HT1080 (cell line): ENCODE results near the gene LHFPL6. TPM values are rescaled to one million over a fixed set of nuclear protein-coding genes. Genes with fewer than 3 reads are reported as not detected.

Experiments used
- DNase-seq: peaks from one replicate; pipeline ENCODE4 v3.0.0-alpha.2; 2015; ENCODE audit warnings: low read depth
- total RNA-seq: library from RNA; depleted of rRNA; stranded (reverse); fragments of >200 nt; shearing (Covaris generic); gene quantifications from 2 replicates; pipeline ENCODE4 v1.2.3, GENCODE V29; 2014; rRNA removed

Gene LHFPL6
- total RNA-seq, 1 experiment from 2014 or later: 17.8 TPM

DNA sequence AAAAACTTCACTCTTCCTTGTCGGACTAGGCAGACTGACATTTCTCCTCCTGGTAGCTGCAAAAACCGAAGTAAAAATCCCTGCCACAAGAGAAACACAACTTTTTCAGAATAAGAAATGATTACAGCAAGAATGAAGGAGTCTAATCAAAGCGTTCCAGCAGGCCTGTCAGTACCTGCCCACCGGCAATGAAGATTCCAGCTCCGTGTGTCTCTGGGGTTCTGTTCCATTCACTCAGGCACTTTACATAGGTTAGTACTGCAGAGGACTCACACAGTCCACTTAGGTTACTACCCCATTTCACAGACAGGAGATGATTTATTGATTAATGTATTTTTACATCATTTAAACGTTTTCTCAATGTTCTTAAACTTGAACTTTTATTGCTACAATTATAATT lies 289.3 kb downstream of the LHFPL6 start:
- no peak for DNase-seq

DNA sequence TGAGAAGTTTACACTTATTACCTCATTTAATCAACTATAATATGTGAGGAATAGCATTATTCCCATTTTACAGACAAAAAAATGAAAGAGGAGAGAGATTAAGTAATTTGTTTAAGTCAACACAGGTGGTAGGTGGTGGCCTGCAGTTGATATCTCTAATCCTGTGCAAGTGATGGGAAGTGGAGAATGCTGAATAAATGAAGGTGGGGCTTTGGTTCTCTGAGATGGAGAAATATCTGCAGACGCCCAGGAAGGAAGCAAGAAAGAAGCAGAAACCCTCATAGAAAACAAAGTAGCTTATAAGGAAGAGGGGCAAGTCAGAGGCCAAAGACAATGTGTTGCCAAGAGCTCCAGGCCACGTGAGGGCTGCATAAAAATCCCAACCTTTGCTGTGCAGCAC lies 290.4 kb downstream of the LHFPL6 start:
- DNase-seq: no peak

DNA sequence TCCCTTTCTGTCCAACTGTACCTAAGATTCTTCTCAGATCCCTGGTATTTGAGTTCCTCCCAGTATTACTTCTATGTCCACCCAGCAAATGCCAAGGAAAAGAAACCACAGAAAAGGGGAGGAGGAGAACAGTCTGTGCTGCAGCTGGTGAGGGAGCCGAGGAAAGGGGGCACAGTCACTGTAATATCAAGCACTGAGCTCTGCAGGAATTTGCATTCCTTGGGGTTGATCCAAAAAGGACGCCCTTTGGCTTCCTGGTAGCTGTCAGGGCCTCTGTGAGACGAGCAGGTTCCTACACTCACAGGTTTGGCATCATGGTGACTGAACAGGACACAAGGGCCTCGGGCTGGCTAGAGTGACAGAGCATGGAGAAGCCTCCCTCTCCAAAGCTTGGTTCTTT lies 291.4 kb downstream of the LHFPL6 start:
- DNase-seq: peak; percentile 32

DNA sequence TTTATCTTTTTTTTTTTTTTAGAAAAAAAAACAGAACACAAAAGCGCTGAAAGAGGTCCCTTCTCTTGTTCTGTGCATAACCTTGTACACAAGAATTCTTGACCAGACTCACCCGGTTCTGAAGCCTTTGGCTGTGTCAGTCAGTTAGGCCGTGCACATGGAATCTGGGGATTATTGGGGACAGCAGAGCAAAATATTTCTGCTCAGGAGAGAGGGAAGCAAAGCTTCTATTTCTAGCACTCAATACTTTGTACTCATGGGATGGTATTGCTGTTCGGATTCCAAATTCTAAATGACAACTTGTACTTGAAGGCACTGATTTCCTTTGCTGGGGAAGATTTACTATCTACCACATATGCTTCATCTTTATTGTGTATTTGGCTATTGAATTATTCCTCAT lies 292.0 kb downstream of the LHFPL6 start:
- DNase-seq: no peak

DNA sequence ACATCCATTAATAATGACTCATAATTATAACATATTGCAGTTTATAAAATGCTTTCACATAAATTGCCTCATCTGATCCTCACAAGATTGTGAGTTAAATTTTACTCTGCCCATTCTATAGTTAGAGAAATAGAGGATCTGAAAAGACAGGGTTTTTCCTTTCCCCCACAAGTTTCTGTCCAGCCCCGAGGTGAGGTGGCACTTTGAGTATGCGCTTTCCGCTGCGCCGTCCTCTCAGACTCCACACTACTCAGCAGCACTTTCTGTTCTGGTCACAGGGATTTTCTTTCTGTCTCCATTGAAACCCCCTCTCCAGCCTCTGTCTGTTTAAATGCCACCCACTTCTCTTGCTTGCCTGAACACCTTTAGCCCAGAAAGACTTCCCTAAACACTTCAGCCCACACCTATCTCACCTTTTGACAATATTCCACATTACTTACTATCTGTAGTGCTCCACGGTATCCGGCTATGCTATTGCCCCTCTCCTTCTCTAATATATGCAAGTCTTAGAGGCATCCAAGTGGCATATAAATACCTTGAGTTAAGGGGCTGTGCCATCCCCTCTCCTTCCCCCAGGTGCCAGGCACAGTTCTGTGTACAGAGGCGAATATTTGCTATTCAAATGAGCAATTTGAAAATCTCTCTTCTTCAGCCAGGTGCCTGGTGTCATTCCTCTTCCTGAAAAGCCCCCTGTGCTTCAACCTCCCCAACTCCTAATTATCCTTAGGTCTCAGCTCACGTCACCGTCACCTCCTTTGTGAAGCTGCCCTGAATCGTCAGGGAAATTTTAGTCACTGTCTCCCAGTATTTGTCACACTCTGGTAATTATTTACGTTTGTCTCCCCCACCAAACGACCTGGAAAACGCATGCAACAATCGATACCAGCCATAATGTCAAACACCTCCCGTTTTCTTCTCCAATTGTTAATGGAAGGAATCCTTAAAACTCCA lies 296.1 kb downstream of the LHFPL6 start:
- no peak for DNase-seq

DNA sequence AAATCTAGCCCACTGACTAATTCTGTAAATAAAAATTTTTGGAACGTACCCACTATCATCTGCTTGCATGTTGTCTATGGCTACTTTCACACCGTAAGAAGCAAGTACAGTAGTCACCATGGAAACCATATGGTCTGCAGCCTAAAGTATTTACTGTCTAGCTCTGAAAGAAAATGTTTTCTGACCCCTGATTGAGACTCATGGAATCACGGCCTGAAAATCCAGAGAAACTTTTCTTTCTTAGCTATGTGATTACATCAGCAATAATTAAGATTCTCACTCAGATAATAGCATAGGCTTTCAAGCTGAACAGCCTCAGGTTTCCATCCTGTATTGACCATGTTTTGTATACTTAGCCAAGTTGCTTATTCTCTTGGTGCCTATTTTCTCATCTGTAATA lies 300.2 kb downstream of the LHFPL6 start:
- no peak for DNase-seq

DNA sequence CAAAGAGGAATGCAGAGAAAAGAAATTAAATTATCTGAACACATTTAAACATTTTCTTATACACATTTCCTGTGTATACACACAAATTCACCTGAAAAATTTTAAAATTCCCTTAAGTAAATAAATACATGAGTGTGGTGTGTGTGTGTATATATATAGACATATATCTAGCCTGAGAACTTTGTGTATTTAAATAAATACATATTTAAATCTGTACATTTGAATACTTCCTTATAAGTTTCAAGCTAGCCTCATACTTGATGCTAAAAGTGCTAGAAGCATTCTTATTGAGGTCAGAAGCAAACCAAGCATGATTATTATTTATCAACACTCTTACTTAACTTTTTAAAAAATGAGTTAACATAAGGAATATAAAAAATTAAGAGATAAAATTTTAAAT lies 304.0 kb downstream of the LHFPL6 start:
- no peak for DNase-seq

DNA sequence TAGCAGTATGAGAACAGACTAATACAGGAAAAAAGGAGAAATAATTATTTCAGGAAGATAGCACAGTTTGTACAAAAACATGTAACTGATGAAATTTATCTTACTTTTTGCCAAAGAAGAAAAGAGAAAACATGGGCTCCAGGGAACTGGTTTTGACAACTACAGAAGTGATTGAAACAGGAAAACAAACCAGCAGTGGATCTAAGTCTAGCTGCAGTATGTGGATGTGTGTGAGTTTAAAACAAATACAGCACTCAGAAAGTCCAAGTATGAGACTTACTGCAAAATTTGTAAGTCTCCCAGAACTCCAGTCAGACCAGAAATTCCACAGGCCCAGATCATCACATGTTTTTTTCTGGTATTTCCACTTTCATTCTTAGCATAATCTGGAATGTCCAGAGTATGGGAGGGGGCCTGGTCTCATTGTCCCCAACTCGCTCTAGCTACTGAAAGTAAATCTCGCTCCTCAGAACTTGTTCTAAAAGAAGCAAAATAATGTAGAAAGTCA lies 305.3 kb downstream of the LHFPL6 start:
- DNase-seq: no peak

DNA sequence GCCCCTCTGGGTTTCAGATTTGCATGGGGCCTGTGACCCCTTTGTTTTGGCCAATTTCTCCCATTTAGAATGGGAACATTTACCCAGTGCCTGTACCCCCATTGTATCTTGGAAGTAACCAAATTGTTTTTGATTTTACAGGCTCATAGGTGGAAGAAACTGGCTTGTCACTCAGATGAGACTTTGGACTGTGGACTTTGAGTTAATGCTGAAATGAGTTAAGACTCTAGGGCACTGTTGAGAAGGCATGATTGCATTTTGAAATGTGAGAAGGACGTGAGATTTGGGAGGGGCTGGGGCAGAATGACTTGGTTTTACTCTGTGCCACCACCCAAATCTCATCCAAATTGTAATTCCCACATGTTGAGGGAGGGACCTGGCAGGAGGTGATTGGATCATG lies 306.0 kb downstream of the LHFPL6 start:
- no peak for DNase-seq

DNA sequence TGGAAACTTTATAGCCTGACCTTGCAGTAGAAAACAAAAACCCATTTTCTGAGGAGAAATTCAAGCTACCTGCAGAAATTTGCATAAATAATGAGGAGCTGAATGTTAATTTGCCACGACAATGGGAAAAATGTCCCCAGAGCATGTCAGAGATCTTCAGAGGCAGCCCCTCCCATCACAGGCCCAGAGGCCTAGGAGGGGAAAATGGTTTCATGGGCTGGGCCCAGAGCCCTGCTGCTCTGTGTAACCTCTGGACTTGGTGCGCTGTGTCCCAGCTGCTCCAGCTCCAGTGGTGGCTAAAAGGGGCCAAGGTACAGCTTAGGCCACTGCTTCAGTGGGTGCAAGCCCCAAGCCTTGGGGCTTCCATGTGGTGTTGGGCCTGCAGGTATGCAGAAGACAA lies 306.8 kb downstream of the LHFPL6 start:
- DNase-seq: no peak

Other genes starting within 250 kb of the LHFPL6 start
- gene COG6, start 52.5 kb upstream of the LHFPL6 start, total RNA-seq: 6.9 and 7.7 TPM in 2 replicates